Kidney epithelial cell (primary cell): Measurements from ENCODE around the gene LRP8. TPM values are rescaled to one million over a fixed set of nuclear protein-coding genes. Genes with fewer than 3 reads are reported as not detected.

Source experiments
- DNase-seq: peaks from one replicate; pipeline ENCODE4 v3.0.0-alpha.2; 2010; ENCODE audit warnings: low read depth
- H3K27me3 ChIP-seq: 2 replicates; pipeline ENCODE4 v1.6.0; 2011; ENCODE audit warnings: low read length; ENCODE audit not compliant: control insufficient read depth, insufficient read depth
- H3K36me3 ChIP-seq: 2 replicates; pipeline ENCODE4 v1.5.1; 2011; ENCODE audit warnings: low read length; ENCODE audit not compliant: control insufficient read depth, insufficient read depth
- H3K4me3 ChIP-seq: 2 replicates; pipeline ENCODE4 v1.5.1; 2011; ENCODE audit warnings: low read depth, mild to moderate bottlenecking, control low read depth, low read length
- total RNA-seq: library from RNA; depleted of rRNA; stranded (reverse); fragments of >200 nt; gene quantifications from 2 replicates; pipeline ENCODE4 v1.2.3, GENCODE V29; 2015
- TF ChIP-seq, protein P1 (sequence below): IDR thresholded peaks from 2 replicates; pipeline ENCODE4 v1.5.1; 2011; ENCODE audit warnings: mild to moderate bottlenecking, moderate library complexity, low read length, control low read depth, inconsistent platforms; ENCODE audit not compliant: insufficient read depth, poor library complexity, severe bottlenecking

LRP8 gene
- total RNA-seq, 1 donor from 2014 or later = 7.5 TPM

DNA sequence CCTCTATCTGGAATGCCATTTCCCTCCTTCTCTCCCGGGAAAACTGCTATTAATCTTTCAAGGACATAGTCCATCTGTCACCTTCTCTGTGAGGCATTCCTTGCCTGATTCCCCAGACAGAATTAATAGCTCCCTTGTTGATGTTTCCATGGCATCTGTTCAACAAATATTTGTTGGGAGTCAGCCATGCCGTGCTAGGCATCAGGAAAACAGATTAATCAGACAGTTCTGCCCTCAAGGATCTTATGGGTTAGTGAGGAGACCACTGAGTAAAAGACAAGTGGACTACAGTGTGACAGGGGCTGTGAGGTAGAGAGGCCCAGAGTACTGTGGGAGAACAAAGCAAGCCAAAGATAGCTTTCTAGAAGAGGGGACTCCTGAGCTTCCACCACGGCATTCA, 78.2 kb downstream of the LRP8 start:
- no peak for DNase-seq
- Histone ChIP-seq H3K4me3 (no peak overlapping the region), H3K27me3 (no peaks in the 10 kb centered on the region), H3K36me3 (no peaks in the 10 kb centered on the region)
- TF ChIP-seq, protein P1, sequence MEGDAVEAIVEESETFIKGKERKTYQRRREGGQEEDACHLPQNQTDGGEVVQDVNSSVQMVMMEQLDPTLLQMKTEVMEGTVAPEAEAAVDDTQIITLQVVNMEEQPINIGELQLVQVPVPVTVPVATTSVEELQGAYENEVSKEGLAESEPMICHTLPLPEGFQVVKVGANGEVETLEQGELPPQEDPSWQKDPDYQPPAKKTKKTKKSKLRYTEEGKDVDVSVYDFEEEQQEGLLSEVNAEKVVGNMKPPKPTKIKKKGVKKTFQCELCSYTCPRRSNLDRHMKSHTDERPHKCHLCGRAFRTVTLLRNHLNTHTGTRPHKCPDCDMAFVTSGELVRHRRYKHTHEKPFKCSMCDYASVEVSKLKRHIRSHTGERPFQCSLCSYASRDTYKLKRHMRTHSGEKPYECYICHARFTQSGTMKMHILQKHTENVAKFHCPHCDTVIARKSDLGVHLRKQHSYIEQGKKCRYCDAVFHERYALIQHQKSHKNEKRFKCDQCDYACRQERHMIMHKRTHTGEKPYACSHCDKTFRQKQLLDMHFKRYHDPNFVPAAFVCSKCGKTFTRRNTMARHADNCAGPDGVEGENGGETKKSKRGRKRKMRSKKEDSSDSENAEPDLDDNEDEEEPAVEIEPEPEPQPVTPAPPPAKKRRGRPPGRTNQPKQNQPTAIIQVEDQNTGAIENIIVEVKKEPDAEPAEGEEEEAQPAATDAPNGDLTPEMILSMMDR = no peak

DNA sequence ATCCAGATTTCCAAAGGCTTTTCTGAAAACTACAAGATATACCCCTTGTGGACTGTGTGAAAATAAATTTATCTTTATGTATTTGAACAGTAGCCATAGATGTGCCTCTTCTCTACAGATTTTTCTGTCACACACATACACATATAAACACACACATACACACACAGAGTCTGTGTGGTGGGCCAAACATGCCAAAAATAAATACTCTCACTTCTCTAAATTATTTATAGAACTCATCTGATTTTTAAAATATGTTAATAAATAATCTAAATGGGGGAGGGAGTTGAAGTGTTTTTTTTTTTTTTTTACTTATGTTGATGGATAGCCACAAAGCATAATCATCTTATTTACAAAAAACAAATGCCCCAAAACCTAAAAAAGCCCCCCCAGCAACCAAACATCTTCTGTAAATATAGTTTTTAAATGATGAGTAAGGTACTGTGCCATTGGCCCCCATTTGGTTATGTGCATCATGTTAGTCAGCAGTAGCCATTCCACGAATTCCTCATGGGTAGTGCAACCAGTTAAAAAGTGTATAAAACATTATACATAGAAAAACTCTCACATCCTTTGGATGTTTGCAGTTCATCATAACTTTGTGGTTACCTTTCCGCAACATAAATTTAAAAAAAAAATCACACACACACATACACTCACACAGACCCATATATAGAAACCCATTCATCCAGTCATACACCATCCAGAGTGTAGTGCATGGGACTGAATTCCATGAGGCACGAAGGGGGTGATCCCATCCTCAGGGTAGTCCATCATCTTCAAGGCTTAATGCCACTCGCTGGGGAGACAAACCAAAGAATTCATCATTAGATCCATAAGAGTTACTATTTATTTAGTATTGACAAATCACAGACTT, 81.4 kb downstream of the LRP8 start:
- no peak for DNase-seq
- Histone ChIP-seq H3K4me3 (no peak overlapping the region), H3K36me3 (no peaks in the 10 kb centered on the region), H3K27me3 (no peaks in the 10 kb centered on the region)
- TF ChIP-seq, protein P1 = no peak

DNA sequence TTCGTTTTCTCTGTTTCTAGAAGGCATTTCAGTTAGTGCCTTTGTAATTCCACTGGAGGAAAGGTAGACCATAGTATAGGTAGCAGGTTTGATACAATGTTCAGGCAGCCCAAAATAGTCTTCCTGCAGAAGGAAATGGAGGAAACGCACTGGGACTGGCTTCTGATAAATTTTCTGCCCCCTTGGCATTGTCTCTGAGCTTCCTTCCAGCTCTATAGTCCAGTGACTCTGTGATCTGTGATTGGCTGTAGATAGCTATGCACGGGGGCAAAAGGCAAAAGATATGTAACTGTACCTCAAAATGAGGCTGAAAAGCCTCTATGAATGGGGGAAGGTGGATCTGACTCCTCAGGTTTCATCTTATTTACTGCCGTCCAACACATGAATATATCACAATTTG, 83.7 kb downstream of the LRP8 start:
- TF ChIP-seq, protein P1 = no peak
- Histone ChIP-seq H3K4me3 (no peak overlapping the region), H3K27me3 (no peaks in the 10 kb centered on the region), H3K36me3 (no peaks in the 10 kb centered on the region)
- DNase-seq = no peak

GRCh38 chr1:53242381-53242780, 85.5 kb downstream of the LRP8 start:
- no peaks in the 10 kb centered on the region for H3K27me3 ChIP-seq
- no peak overlapping the region for H3K4me3 ChIP-seq
- no peaks in the 10 kb centered on the region for H3K36me3 ChIP-seq
- TF ChIP-seq, protein P1 = no peak
- no peak for DNase-seq

DNA sequence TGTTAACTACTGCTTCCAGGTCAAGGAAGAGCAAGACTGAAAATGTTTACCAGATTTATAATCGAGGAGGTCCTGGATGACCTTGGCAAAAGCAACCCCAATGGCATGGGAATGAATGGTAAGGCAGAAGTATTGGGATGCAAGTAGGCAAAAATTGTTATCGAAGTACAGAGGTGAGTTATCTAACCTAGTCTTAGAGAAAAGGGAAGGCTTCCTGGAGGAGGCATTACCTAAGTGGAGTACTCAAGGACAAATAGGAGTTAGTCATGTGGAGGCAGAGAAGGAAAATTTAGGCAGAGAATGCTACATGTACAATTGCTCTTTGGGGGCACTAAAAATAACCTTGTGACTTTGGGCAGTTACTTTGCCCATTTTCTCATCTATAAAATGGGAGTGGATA, 86.0 kb downstream of the LRP8 start:
- Histone ChIP-seq H3K4me3 (no peak overlapping the region), H3K36me3 (no peaks in the 10 kb centered on the region), H3K27me3 (no peaks in the 10 kb centered on the region)
- TF ChIP-seq, protein P1 = no peak
- no peak for DNase-seq
